ENCODE results near the gene GPANK1. TPM values are rescaled to one million over a fixed set of nuclear protein-coding genes. Genes with fewer than 3 reads are reported as not detected.

GPANK1 gene
- total RNA-seq, 1 experiment from 2014 or later, result 26.8 TPM

DNA sequence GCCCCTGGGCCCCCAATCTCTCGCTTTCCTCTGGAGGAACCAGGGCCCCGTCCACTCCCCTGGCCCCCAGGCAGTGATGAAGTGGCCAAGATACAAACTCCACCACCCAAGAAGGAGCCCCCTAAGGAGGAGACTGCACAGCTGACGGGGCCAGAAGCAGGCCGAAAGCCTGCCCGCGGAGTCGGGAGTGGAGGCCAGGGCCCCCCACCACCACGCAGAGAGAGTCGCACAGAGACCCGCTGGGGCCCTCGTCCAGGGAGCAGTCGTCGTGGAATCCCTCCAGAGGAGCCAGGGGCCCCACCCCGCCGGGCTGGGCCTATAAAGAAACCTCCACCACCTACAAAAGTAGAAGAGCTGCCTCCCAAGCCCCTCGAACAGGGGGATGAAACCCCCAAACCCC lies 33.6 kb downstream of the GPANK1 start:
- H3K4me2 ChIP-seq (ENCODE audit: insufficient read depth, insufficient read length, low read length), result no peak overlapping the region
- H3K23me2 ChIP-seq (ENCODE audit: insufficient read length, low read depth, low read length, poor library complexity, severe bottlenecking), result no peaks in the 10 kb centered on the region
- Mint-ChIP-seq H3K4me3 (no peak overlapping the region), H3K9me3 (no peaks in the 10 kb centered on the region), H3K36me3 (ENCODE audit: insufficient read depth in 1 of 3, low read depth in 3 of 3) (peaks cover 82 to 100% (median 100%) of the 10 kb centered on the region in 3 experiments), H3K27me3 (ENCODE audit: low read depth) (no peaks in the 10 kb centered on the region; the same call in 1 of the 2 replicates), H3K27ac (peak overlapping the region in 1 of 3 experiments; percentile 56; a peak in 2 of 7 replicates), H3K4me1 (peaks cover 0 to 3% of the 10 kb centered on the region in 2 experiments; a peak in 1 of 4 replicates)
- no peak overlapping the region for H2BK12ac ChIP-seq (ENCODE audit: insufficient read length, low read depth, low read length)
- H3T11ph ChIP-seq (ENCODE audit: low read length), result no peak overlapping the region
- no peak overlapping the region for H3K9ac ChIP-seq (ENCODE audit: extremely low read depth, insufficient read length, low read length)
- H3K14ac ChIP-seq (ENCODE audit: insufficient read depth, low read length), result no peak overlapping the region
- H3K79me2 ChIP-seq (ENCODE audit: insufficient read depth, low read length), result no peaks in the 10 kb centered on the region
- WGBS (ENCODE audit: extremely low coverage, insufficient read length, low lambda C conversion rate), result no CpG with 5 or more reads among the region's 16 CpGs
- H3K4me1 ChIP-seq (ENCODE audit: insufficient read depth, low read length), result no peaks in the 10 kb centered on the region
- no peak overlapping the region for H2AFZ ChIP-seq (ENCODE audit: low read length)
- H4K20me1 ChIP-seq (ENCODE audit: control insufficient read depth, insufficient read depth, insufficient read length), result no peaks in the 10 kb centered on the region
- no peak overlapping the region for H3K4ac ChIP-seq (ENCODE audit: low read depth, low read length)
- H4K5ac ChIP-seq (ENCODE audit: insufficient read length, low read depth, low read length), result no peak overlapping the region
- H3K27ac ChIP-seq (ENCODE audit: insufficient read length, low read depth, low read length), result no peak overlapping the region
- H2BK5ac ChIP-seq (ENCODE audit: insufficient read length, low read length), result no peak overlapping the region
- H2BK120ac ChIP-seq (ENCODE audit: low read depth, low read length, poor library complexity, severe bottlenecking), result no peak overlapping the region
- H3K27me3 ChIP-seq (ENCODE audit: insufficient read depth, low read length), result no peaks in the 10 kb centered on the region
- no peak overlapping the region for H4K8ac ChIP-seq (replicated peaks; ENCODE audit: insufficient read length, low read depth, low read length)
- DNase-seq, result no peak
- no peaks in the 10 kb centered on the region for H3K9me3 ChIP-seq (ENCODE audit: control insufficient read depth, low read depth, low read length)
- H4K91ac ChIP-seq (ENCODE audit: insufficient read length, low read depth, low read length), result no peak overlapping the region
- H3K79me1 ChIP-seq (ENCODE audit: insufficient read depth, low read depth, low read length, poor library complexity, severe bottlenecking), result peaks cover 3% of the 10 kb centered on the region
- no peak overlapping the region for H3K23ac ChIP-seq (ENCODE audit: insufficient read length, low read depth, low read length)
- no peak overlapping the region for H3K56ac ChIP-seq (ENCODE audit: insufficient read length, low read depth, low read length)
- H2BK20ac ChIP-seq (ENCODE audit: low read depth, low read length, poor library complexity, severe bottlenecking), result no peak overlapping the region
- no peak overlapping the region for H2AK5ac ChIP-seq (ENCODE audit: insufficient read length, low read length)
- no peak overlapping the region for H3K18ac ChIP-seq (ENCODE audit: insufficient read length, low read depth, low read length)
- no peak overlapping the region for H2BK15ac ChIP-seq (ENCODE audit: low read depth, low read length)
- TF ChIP-seq, protein P1, sequence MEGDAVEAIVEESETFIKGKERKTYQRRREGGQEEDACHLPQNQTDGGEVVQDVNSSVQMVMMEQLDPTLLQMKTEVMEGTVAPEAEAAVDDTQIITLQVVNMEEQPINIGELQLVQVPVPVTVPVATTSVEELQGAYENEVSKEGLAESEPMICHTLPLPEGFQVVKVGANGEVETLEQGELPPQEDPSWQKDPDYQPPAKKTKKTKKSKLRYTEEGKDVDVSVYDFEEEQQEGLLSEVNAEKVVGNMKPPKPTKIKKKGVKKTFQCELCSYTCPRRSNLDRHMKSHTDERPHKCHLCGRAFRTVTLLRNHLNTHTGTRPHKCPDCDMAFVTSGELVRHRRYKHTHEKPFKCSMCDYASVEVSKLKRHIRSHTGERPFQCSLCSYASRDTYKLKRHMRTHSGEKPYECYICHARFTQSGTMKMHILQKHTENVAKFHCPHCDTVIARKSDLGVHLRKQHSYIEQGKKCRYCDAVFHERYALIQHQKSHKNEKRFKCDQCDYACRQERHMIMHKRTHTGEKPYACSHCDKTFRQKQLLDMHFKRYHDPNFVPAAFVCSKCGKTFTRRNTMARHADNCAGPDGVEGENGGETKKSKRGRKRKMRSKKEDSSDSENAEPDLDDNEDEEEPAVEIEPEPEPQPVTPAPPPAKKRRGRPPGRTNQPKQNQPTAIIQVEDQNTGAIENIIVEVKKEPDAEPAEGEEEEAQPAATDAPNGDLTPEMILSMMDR (conservative IDR thresholded peaks at IDR 0.05), result no peak
